ENCODE data around the gene KRT25.

DNA sequence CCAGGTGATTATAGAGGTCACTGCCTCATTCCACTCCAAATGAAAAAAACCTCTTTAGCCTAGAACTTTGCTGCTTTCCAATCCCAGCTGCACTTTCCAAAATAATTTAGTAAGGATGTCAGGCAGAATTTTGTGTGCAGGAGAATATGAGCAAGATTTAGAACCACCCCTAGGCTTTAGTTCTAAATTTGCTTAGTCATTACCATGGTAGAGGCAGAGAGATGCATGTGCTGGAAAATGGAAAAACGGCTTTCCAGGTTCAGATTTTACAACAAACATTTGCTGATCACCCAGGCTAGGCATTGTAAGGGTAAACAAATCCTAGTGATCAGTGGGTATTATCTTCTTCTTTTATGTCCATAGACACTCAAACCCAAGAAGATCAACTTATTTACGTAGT is 10.5 kb upstream of the KRT25 start:
- TF ChIP-seq POLR2A (IDR thresholded peaks at IDR 0.05; ENCODE audit: low read depth, low read length) = no peak
- TF ChIP-seq POLR2AphosphoS5 (IDR thresholded peaks at IDR 0.05; ENCODE audit: low read depth, low read length) = no peak
- no peak for TF ChIP-seq SPI1 (IDR thresholded peaks at IDR 0.05; ENCODE audit: low read depth, low read length)
